ENCODE results near the gene CFC1. TPM values are rescaled to one million over a fixed set of nuclear protein-coding genes. Genes with fewer than 3 reads are reported as not detected.
"Not testable (repeated sequence)": the region's sequence is repeated elsewhere in the genome, so short reads cannot be mapped to it uniquely, and the experiment has no call there.

The CFC1 gene
- total RNA-seq, 1 experiment from 2014 or later: not detected

DNA sequence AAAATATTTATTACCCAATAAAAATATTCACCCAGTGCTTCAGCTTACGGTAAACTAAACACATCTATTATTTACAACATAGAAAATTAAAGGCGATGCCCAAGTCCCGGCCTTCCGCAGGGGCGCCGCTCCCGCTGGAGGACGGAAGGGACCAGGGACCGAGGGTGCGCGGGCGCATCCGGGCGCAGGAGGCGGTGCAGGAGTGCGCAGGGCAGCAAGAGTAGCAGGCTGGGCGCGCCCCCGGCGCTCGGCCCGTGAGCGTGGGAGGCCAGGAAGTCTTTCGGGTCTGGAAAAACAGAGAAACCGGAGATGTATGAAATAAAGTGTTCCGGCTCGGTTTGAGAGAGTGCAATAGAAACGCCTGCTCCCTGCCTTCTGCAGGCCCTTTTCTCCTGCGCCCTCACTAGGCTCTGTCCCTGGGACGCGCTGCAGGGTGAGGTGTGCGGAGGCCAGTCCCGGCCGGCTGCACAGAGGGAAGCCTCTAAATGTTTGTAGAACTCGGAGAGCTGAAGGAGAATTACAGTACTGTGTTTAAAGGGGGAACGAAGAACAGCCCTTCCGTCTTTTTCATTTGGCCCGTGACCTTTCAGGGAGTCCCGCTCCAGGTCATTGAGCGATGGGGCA is 6.5 kb downstream of the CFC1 start:
- H3K27ac ChIP-seq; DNase-seq; H3K36me3 ChIP-seq; H3K4me1 ChIP-seq; H3K9me3 ChIP-seq (replicated peaks); H3K4me3 ChIP-seq; H3K27me3 ChIP-seq: not testable (repeated sequence)

DNA sequence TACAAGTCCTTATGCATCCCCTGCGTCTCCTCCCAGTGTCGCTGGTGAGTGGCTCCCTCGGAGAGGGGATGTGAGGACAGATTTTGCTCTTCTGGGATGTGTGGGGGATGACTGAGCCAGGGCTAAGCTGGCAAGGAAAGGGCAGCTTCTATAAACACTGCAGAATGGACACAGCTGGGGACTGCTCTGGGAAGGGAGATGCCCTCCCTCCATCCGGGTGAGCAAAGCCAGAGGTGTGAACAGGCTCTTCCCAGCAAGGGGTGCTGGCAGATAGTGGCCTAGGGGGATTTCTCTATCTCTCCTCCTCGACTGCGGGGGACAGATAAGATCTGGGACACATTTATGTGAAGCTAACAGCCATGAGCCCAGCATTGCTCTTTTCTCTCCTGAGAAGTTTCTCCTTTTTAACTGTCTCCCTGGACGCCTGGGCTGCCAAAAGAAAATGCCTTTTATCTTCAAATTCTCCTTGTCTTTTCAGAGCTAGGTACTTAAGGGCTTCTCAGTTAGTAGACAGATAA is 8.5 kb downstream of the CFC1 start:
- not testable (repeated sequence) for H3K9me3 ChIP-seq (replicated peaks); H3K4me1 ChIP-seq; DNase-seq; H3K36me3 ChIP-seq; H3K4me3 ChIP-seq; H3K27me3 ChIP-seq; H3K27ac ChIP-seq

DNA sequence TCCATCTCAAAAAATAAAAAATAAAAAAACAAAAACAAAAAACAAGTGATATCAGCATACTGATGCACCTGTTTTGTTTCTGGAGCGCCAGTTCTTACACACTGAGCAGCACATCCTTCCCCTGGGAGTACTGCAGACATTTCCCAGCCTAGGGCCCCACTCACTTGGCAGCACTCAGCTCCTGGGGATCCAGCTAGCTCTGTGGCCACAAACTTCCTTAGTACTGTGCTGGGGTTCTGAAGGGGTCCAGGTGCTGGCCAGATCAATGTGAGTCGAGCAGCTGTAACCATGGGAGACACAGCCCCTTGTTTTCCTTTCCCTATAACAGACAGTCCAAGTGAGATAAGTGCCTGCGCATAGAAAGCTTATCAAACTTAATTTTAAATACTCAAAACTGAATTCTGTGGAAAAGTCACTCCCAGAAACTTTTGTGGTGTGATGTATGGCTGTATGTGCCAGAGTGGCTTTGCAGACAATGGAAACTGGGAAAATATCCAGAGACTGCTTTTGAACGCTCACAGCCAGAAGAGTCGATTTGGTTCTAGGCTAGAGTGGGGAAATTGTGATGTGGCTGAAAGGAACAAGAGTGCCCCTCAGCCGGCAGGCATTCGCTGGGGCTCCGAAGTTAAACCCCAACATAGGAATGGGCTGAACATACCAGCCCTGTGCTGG is 9.1 kb downstream of the CFC1 start:
- not testable (repeated sequence) for H3K9me3 ChIP-seq (replicated peaks); DNase-seq; H3K4me1 ChIP-seq; H3K36me3 ChIP-seq; H3K27me3 ChIP-seq; H3K4me3 ChIP-seq; H3K27ac ChIP-seq

DNA sequence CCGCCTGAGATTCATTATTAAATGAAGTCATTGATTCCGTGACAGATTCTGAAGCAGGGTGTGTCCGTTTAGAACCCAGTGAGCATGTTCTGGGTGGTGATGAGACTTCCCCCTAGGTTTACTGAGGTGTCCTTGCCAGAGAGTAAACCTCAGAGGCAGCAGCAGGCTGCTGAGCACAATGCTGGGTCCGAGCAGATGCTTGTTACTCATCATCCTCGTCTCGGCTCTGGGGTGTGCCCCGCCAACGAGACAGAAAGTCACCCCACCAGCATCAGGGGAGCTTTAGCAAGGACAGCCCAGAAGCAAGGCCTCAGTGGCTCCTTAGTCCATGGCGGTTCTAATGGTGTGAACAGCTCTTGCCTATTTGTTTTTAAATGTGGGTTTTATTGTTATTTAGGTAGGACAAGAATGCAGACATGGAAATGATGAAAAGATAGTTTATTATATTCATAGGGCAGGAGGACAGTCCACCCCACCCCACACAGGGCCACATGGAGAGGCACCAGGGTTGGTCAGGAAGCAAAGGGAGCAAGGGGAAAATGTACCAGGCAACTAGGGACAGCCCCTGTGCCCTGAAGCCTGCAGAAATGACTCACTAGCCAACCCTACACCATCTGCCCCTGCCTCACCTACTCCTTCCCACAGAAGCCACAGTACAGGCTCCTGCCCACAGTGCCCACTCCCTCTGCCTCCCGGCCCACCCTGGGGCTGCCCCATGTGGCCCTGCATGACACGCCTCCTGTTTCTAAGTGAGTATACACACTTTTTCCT is 10.5 kb downstream of the CFC1 start:
- H3K27me3 ChIP-seq; H3K4me1 ChIP-seq; H3K36me3 ChIP-seq; H3K4me3 ChIP-seq; H3K27ac ChIP-seq; DNase-seq; H3K9me3 ChIP-seq (replicated peaks): not testable (repeated sequence)

DNA sequence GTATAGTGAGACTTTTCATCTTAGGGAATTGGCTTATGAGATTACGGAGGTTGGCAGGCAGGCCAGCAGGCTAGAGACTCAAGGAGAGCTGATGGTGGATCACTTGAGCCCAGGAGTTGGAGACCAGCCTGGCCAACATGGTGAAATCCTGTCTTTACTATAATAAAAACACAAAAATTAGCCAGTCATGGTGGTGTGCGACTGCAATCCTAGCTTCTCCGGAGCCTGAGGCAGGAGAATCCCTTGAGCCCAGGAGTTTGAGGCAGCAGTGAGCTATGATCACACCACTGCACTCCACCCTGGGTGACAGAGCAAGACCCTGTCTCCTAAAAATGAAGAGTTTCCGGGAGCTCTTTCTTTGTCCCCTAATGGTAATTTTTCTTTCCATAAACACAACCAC is 14.6 kb downstream of the CFC1 start:
- not testable (repeated sequence) for H3K27ac ChIP-seq; H3K4me3 ChIP-seq; H3K9me3 ChIP-seq (replicated peaks); H3K36me3 ChIP-seq; H3K27me3 ChIP-seq; H3K4me1 ChIP-seq; DNase-seq

DNA sequence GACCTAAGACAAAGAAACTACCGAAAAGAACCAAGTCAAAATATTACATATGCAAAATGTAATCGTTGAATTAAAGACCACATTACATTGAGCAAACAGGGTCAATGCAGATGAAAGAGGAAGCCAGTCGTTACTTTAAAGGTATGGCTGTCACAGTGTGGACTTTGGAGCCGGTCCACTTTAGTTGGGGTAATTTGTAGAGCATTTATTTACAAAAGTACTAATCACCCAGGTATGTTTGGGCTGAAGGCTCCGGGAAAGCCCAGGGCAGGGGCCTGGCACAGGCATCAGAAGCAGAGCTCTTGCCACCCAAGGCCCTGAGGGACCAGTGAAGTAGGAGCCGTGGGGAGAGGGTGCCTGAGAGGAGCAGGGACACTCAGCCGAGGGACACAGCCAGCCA is 15.8 kb downstream of the CFC1 start:
- DNase-seq, H3K4me3 ChIP-seq, H3K27me3 ChIP-seq: not testable (repeated sequence)

DNA sequence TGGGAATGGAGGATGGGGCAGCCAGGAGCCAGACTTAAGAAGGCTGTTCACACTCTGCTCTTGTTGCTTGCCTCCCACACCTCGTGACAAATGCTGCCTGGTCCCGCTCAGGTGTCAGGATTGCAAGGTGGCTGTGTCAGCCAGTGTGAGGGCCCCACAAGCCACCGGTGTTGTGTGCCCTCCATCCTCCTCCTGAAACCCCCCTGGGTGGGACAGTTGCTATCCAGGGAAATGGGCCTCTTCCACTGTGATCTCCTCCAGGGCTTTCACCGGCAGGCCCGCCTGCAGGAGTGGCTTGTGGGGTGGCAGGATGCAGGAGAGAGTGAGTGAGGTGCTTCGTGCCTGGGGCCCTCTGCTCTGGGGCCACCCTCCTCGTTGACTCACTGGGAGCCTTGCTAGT is 16.4 kb downstream of the CFC1 start:
- not testable (repeated sequence) for H3K27ac ChIP-seq; H3K27me3 ChIP-seq; H3K9me3 ChIP-seq (replicated peaks); H3K4me3 ChIP-seq; H3K4me1 ChIP-seq; DNase-seq; H3K36me3 ChIP-seq

More for the DNA sequence above, 15.8 kb downstream of the CFC1 start:
- not testable (repeated sequence) for H3K4me1 ChIP-seq; H3K27ac ChIP-seq; H3K36me3 ChIP-seq; H3K9me3 ChIP-seq (replicated peaks)

DNA sequence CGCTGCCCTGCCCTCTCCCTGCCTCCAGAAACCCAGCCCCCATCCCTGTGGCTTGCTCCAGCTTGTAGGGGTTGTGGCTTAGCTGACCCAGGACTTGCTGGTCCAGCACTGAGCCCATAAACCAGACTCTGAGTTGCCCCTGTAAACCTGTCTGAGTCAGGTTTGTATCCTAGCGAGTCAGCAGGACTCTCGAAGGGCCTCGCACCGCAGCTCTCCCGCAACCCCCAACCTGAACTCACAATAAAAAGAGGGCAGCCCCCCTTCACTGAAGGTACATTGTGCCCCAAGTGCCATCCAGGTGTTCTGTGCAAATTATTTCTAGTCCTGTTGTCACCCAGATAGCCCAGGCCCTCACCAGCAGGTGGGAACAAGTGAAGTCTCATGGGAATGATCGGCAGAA is 17.9 kb downstream of the CFC1 start:
- not testable (repeated sequence) for DNase-seq; H3K36me3 ChIP-seq; H3K4me3 ChIP-seq; H3K27me3 ChIP-seq; H3K4me1 ChIP-seq; H3K27ac ChIP-seq; H3K9me3 ChIP-seq (replicated peaks)

DNA sequence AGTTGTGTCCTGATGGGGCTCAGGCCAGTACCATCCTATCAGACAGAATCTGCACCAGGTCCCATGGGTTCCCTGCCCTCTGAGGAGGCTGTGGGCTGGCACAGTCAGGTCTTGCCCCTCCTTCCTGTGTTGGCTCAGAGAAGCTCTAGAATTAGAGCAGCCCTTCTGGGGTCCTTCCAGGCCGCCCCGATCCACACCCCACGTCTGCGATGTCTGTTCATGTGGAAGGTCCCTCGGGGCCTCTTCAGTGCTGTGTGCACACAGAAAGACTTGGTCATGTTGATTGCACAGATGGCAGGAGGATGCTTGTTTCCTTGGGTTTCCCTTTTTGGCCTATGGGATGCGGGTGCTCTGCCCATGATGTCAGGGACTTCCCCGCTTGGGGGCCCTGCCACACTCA is 20.3 kb downstream of the CFC1 start:
- H3K9me3 ChIP-seq (replicated peaks); DNase-seq; H3K36me3 ChIP-seq; H3K4me1 ChIP-seq; H3K27me3 ChIP-seq; H3K27ac ChIP-seq; H3K4me3 ChIP-seq: not testable (repeated sequence)

DNA sequence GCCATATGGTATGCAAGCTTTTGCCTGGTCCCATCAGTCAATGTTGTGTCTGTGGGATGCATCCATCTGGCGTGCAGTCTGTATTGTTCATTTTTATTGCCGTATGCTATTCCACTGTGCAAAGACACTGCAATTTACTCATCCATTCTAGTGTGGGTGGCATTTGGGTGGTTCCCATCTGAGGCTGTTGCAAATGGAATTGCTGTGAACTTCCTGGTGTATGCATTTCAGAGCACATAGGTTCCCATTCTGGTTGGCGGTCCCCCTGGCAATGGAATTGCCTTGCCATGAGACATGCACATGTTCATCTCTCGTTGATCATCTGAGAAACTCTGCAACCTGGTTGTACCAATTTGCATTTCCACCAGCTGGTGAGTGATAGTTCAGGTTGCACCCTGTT is 21.8 kb downstream of the CFC1 start:
- not testable (repeated sequence) for H3K36me3 ChIP-seq; H3K9me3 ChIP-seq (replicated peaks); H3K27ac ChIP-seq

DNA sequence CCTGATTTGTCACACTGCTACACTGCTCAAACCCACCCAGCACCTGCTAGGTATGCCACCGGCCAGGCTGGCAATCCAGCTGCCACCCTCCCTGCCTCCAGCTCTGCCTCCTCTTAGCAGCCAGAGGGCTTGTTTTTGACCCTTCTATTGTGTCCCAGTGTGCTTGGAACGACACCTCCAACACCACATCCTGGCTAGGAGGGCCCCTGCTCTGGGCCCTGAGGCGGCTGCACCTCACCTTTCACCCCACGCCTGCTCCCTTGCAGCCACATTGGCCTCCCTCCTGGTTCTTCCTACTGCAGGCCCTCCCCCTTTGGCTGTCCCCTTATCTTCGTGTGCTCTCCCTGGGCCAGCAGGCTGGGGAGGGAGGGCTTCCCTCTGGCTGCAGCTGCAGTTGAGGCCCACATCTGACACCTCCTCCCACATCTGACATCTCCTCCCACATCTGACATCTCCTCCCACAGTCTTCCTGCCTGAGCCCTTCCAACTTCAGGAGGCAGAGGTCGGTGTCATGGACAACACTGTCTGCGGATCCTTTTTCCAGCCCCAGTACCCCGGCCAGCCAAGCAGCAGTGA is 23.1 kb downstream of the CFC1 start:
- H3K4me3 ChIP-seq; DNase-seq; H3K4me1 ChIP-seq; H3K27ac ChIP-seq; H3K36me3 ChIP-seq; H3K9me3 ChIP-seq (replicated peaks); H3K27me3 ChIP-seq: not testable (repeated sequence)

More for the DNA sequence above, 21.8 kb downstream of the CFC1 start:
- not testable (repeated sequence) for H3K4me1 ChIP-seq, H3K4me3 ChIP-seq, DNase-seq, H3K27me3 ChIP-seq

DNA sequence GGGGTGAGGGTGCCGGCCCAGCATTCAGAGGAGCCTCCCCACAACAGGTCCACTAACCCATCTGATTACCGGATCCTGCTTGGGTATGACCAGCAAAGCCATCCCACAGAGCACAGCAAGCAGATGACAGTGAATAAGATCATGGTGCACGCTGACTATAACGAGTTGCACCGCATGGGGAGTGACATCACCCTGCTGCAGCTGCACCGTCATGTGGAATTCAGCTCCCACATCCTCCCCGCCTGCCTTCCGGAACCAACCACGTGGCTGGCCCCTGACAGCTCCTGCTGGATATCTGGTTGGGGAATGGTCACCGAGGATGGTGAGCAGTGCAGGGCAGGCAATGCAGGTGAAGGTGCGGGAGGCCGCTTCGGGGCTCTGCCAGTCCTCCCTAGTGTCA is 25.1 kb downstream of the CFC1 start:
- not testable (repeated sequence) for H3K9me3 ChIP-seq (replicated peaks); H3K4me3 ChIP-seq; H3K27me3 ChIP-seq; DNase-seq; H3K4me1 ChIP-seq; H3K36me3 ChIP-seq; H3K27ac ChIP-seq

DNA sequence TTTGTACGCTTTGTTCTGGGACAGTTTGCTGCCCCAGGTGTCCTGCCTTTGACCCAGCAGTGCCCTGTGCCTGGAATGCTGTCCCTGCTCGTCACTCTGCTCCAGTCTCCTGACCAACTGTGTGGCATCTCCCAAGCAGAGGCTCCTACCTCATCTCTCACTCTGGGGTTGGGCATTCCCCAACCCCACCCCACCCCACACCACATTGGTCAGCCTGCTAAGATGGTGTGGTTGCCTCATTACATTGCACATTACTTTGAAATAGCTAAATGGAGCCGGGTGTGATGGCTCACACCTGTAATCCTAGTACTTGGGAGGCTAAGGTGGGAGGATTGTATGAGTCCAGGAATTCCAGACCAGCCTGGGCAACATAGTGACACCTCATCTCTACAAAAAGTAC is 27.4 kb downstream of the CFC1 start:
- H3K4me1 ChIP-seq; H3K27ac ChIP-seq; H3K27me3 ChIP-seq; H3K4me3 ChIP-seq; H3K36me3 ChIP-seq; DNase-seq; H3K9me3 ChIP-seq (replicated peaks): not testable (repeated sequence)

DNA sequence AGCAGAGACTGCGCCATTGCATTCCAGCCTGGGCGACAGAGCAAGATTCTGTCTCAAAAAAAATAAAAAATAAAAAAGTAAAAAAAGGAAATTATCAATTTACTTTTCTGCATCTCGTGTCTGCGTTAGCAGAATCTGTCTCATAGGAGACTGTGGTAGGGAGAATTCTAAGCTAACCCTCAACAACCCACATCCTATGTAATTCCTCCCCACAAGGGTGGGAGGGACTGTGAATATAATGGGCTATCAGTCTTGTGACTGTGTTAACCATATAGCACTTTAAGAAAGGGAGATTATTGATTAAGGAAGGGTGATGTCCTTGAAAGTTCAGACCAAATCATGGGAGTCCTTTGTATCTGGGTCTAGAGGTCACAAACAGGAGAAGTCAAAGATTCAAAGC is 33.2 kb downstream of the CFC1 start:
- H3K27me3 ChIP-seq; DNase-seq; H3K4me3 ChIP-seq; H3K9me3 ChIP-seq (replicated peaks); H3K36me3 ChIP-seq; H3K4me1 ChIP-seq; H3K27ac ChIP-seq: not testable (repeated sequence)

DNA sequence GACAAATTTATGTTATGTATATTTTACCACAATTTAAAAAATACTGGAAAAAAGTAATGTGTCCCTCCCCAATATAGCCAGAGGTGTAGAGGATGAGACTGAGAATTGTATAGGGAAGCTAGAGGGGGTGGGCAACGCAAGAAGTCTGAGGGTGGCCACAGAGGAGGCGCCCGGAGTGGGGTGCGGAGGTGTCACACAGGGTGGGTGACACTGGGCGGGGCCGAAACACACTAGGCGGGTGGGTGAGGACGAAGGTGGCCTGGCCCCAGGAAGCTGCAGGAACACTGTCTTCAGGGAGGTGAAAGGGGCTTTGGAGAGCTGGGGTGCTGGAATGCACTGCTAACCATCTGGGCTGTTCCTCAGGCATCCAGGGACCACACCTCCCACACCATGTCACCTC is 42.9 kb downstream of the CFC1 start:
- H3K4me1 ChIP-seq; H3K27ac ChIP-seq; H3K4me3 ChIP-seq; H3K9me3 ChIP-seq (replicated peaks); DNase-seq; H3K36me3 ChIP-seq; H3K27me3 ChIP-seq: not testable (repeated sequence)
